GM19468 (cell line): Measurements from ENCODE around the gene TMEM63C.
"Not testable (repeated sequence)": the region's sequence is repeated elsewhere in the genome, so short reads cannot be mapped to it uniquely, and the experiment has no call there.

Experiments
- ATAC-seq: cut with Tn5 transposase; IDR thresholded peaks from one replicate; pipeline ENCODE4 v1.9.1; 2021; ENCODE audit warnings: mild to moderate bottlenecking, moderate library complexity, moderate number of reproducible peaks; ENCODE audit not compliant: unreplicated experiment; ENCODE audit errors: extremely low read depth

The TMEM63C gene

GRCh38 chr14:77154421-77154820, 27.2 kb upstream of the TMEM63C start:
- ATAC-seq = no peak

- no peak for ATAC-seq
Observed at GRCh38 chr14:77155083-77155482, 26.5 kb upstream of the TMEM63C start.

- ATAC-seq = no peak
Observed at GRCh38 chr14:77157740-77158139, 23.9 kb upstream of the TMEM63C start.

- ATAC-seq = no peak
Observed at GRCh38 chr14:77158175-77158881, 23.3 kb upstream of the TMEM63C start.

GRCh38 chr14:77158882-77159255, 22.7 kb upstream of the TMEM63C start:
- no peak for ATAC-seq

- no peak for ATAC-seq
Observed at GRCh38 chr14:77161011-77161410, 20.6 kb upstream of the TMEM63C start.

- no peak for ATAC-seq
Observed at GRCh38 chr14:77170045-77170444, 11.6 kb upstream of the TMEM63C start.

GRCh38 chr14:77172916-77173315, 8.7 kb upstream of the TMEM63C start:
- ATAC-seq = no peak

- not testable (repeated sequence) for ATAC-seq
Observed at GRCh38 chr14:77173911-77174617, 7.5 kb upstream of the TMEM63C start.

GRCh38 chr14:77175843-77176242, 5.8 kb upstream of the TMEM63C start:
- no peak for ATAC-seq

- ATAC-seq = no peak
Observed at GRCh38 chr14:77177702-77178101, 3.9 kb upstream of the TMEM63C start.

- no peak for ATAC-seq
Observed at GRCh38 chr14:77178656-77179055, 2.9 kb upstream of the TMEM63C start.

GRCh38 chr14:77180726-77181602, 634 bp upstream of the TMEM63C start:
- no peak for ATAC-seq

GRCh38 chr14:77183896-77184295, 2.3 kb downstream of the TMEM63C start:
- ATAC-seq = no peak

- no peak for ATAC-seq
Observed at GRCh38 chr14:77184396-77185092, 2.9 kb downstream of the TMEM63C start.

GRCh38 chr14:77185093-77185465, 3.5 kb downstream of the TMEM63C start:
- no peak for ATAC-seq

GRCh38 chr14:77186911-77187648, 5.5 kb downstream of the TMEM63C start:
- no peak for ATAC-seq

- ATAC-seq = no peak
Observed at GRCh38 chr14:77187649-77188012, 6.0 kb downstream of the TMEM63C start.

- ATAC-seq = no peak
Observed at GRCh38 chr14:77189479-77189878, 7.9 kb downstream of the TMEM63C start.

- ATAC-seq = no peak
Observed at GRCh38 chr14:77190977-77191376, 9.4 kb downstream of the TMEM63C start.
